Measurements from ENCODE around the gene LRP10.

- no peak for TF ChIP-seq CTCF (IDR thresholded peaks at IDR 0.05; ENCODE audit: poor library complexity, severe bottlenecking)
- no peak for TF ChIP-seq REST (IDR thresholded peaks at IDR 0.05; ENCODE audit: borderline replicate concordance)
- TF ChIP-seq TAF1 (IDR thresholded peaks at IDR 0.05; ENCODE audit: low read depth), result no peak
- TF ChIP-seq RAD21 (conservative IDR thresholded peaks at IDR 0.05), result no peak
- no peak for TF ChIP-seq SMC3 (conservative IDR thresholded peaks at IDR 0.05; ENCODE audit: poor library complexity)
- TF ChIP-seq MXI1 (conservative IDR thresholded peaks at IDR 0.05; ENCODE audit: poor library complexity, severe bottlenecking), result no peak
Measured at GRCh38 chr14:22865424-22866405, 5.8 kb upstream of the LRP10 start.

Measured in neural cell (in vitro differentiated cells).